ENCODE measurements around the gene SLC2A6. TPM values are rescaled to one million over a fixed set of nuclear protein-coding genes. Genes with fewer than 3 reads are reported as not detected.

SLC2A6 gene
- total RNA-seq, 1 experiment from 2014 or later: 20.5 TPM

- H3K9me3 ChIP-seq (ENCODE audit: low read length): no peaks in the 10 kb centered on the region
- no peaks in the 10 kb centered on the region for H3K79me2 ChIP-seq (ENCODE audit: low read length)
- DNase-seq: no peak
- ChIA-PET POLR2A (ENCODE audit: unreplicated experiment) (interaction anchor here (0.7 kb wide), 1 partner anchor 15 kb away, joined by 3 read pairs; no protein-coding TSS in a partner anchor), CTCF (no interaction called here)
- no peaks in the 10 kb centered on the region for H3K27me3 ChIP-seq (ENCODE audit: low read length)
- no peak overlapping the region for H3K27ac ChIP-seq (ENCODE audit: low read length)
- no peak overlapping the region for H3K4me2 ChIP-seq (ENCODE audit: low read length)
- H3K4me3 ChIP-seq (ENCODE audit: low read length): no peak overlapping the region
- no peak overlapping the region for H3K9ac ChIP-seq (ENCODE audit: low read length)
- TF ChIP-seq EZH2phosphoT487 (IDR thresholded peaks at IDR 0.05; ENCODE audit: borderline replicate concordance, low read length) (no peak), CTCF (conservative IDR thresholded peaks at IDR 0.05; ENCODE audit: low read depth, low read length) (no peak), EZH2 (IDR thresholded peaks at IDR 0.05; ENCODE audit: low read length, unreplicated experiment) (no peak)
- H3K36me3 ChIP-seq (ENCODE audit: low read depth, low read length): no peaks in the 10 kb centered on the region
- no peaks in the 10 kb centered on the region for H3F3A ChIP-seq (ENCODE audit: low read length, unreplicated experiment)
- no peaks in the 10 kb centered on the region for H3K9me2 ChIP-seq (replicated peaks; ENCODE audit: low read length)
- BruUV-seq (replicated peaks): no TSS peak
- no peaks in the 10 kb centered on the region for H3K4me1 ChIP-seq (ENCODE audit: insufficient read depth, low read length)
- ATAC-seq: no peak
- intact Hi-C loops (cut with micrococcal nuclease): no loop called here
- H4K20me1 ChIP-seq (ENCODE audit: low read length): no peaks in the 10 kb centered on the region
- H2AFZ ChIP-seq (ENCODE audit: low read length): no peak overlapping the region
Observed at GRCh38 chr9:133427658-133428348, 51.1 kb downstream of the SLC2A6 start.

GRCh38 chr9:133426011-133426410 lies 52.9 kb downstream of the SLC2A6 start:
- Histone ChIP-seq H3K4me2 (ENCODE audit: low read length) (no peak overlapping the region), H4K20me1 (ENCODE audit: low read length) (no peaks in the 10 kb centered on the region), H3K4me3 (ENCODE audit: low read length) (no peak overlapping the region), H3K36me3 (ENCODE audit: low read depth, low read length) (no peaks in the 10 kb centered on the region), H3K27ac (ENCODE audit: low read length) (no peak overlapping the region), H3K9me3 (ENCODE audit: low read length) (no peaks in the 10 kb centered on the region), H3K9me2 (replicated peaks; ENCODE audit: low read length) (no peaks in the 10 kb centered on the region), H3K27me3 (ENCODE audit: low read length) (no peaks in the 10 kb centered on the region), H3K79me2 (ENCODE audit: low read length) (no peaks in the 10 kb centered on the region), H3F3A (ENCODE audit: low read length, unreplicated experiment) (no peaks in the 10 kb centered on the region), H3K9ac (ENCODE audit: low read length) (no peak overlapping the region), H2AFZ (ENCODE audit: low read length) (no peak overlapping the region), H3K4me1 (ENCODE audit: insufficient read depth, low read length) (no peaks in the 10 kb centered on the region)
- TF ChIP-seq EZH2phosphoT487 (IDR thresholded peaks at IDR 0.05; ENCODE audit: borderline replicate concordance, low read length) (no peak), CTCF (conservative IDR thresholded peaks at IDR 0.05; ENCODE audit: low read depth, low read length) (no peak), EZH2 (IDR thresholded peaks at IDR 0.05; ENCODE audit: low read length, unreplicated experiment) (no peak)
- no peak for ATAC-seq
- POLR2A ChIA-PET (ENCODE audit: unreplicated experiment): no interaction called here
- CTCF ChIA-PET: no interaction called here
- intact Hi-C loops (cut with micrococcal nuclease): no loop called here
- no TSS peak for BruUV-seq (replicated peaks)
- no peak for DNase-seq

GRCh38 chr9:133425049-133425632 lies 53.8 kb downstream of the SLC2A6 start:
- no peaks in the 10 kb centered on the region for H3F3A ChIP-seq (ENCODE audit: low read length, unreplicated experiment)
- H3K36me3 ChIP-seq (ENCODE audit: low read depth, low read length): no peaks in the 10 kb centered on the region
- no peak overlapping the region for H2AFZ ChIP-seq (ENCODE audit: low read length)
- ChIA-PET CTCF (no interaction called here), POLR2A (ENCODE audit: unreplicated experiment) (no interaction called here)
- ATAC-seq (no peak), DNase-seq (no peak)
- no peaks in the 10 kb centered on the region for H3K9me3 ChIP-seq (ENCODE audit: low read length)
- H4K20me1 ChIP-seq (ENCODE audit: low read length): no peaks in the 10 kb centered on the region
- no peak overlapping the region for H3K27ac ChIP-seq (ENCODE audit: low read length)
- no peaks in the 10 kb centered on the region for H3K9me2 ChIP-seq (replicated peaks; ENCODE audit: low read length)
- no peaks in the 10 kb centered on the region for H3K79me2 ChIP-seq (ENCODE audit: low read length)
- no peak overlapping the region for H3K4me2 ChIP-seq (ENCODE audit: low read length)
- no peak overlapping the region for H3K9ac ChIP-seq (ENCODE audit: low read length)
- no peaks in the 10 kb centered on the region for H3K4me1 ChIP-seq (ENCODE audit: insufficient read depth, low read length)
- no peak for TF ChIP-seq EZH2phosphoT487 (IDR thresholded peaks at IDR 0.05; ENCODE audit: borderline replicate concordance, low read length)
- TF ChIP-seq EZH2 (IDR thresholded peaks at IDR 0.05; ENCODE audit: low read length, unreplicated experiment): no peak
- TF ChIP-seq CTCF (conservative IDR thresholded peaks at IDR 0.05; ENCODE audit: low read depth, low read length): no peak
- no TSS peak for BruUV-seq (replicated peaks)
- H3K4me3 ChIP-seq (ENCODE audit: low read length): no peak overlapping the region
- intact Hi-C loops (cut with micrococcal nuclease): no loop called here
- H3K27me3 ChIP-seq (ENCODE audit: low read length): no peaks in the 10 kb centered on the region

Data from PC-3 (cell line).